ENCODE results near the gene CADM1.

CADM1 gene

GRCh38 chr11:115276191-115276590 is 228.0 kb downstream of the CADM1 start:
- TF ChIP-seq CTCF (IDR thresholded peaks at IDR 0.05; ENCODE audit: low read depth, low read length, missing control alignments), result no peak
- no peak for DNase-seq (ENCODE audit: low read depth)
- no peak overlapping the region for H3K4me3 ChIP-seq (ENCODE audit: low read depth, low read length)
- in situ Hi-C loops (cut with HindIII; ENCODE audit: low sequenced_read_pairs), result no loop called here

GRCh38 chr11:115275045-115275444 is 229.2 kb downstream of the CADM1 start:
- in situ Hi-C loops (cut with HindIII; ENCODE audit: low sequenced_read_pairs), result no loop called here
- DNase-seq (ENCODE audit: low read depth), result no peak
- TF ChIP-seq CTCF (IDR thresholded peaks at IDR 0.05; ENCODE audit: low read depth, low read length, missing control alignments), result no peak
- no peak overlapping the region for H3K4me3 ChIP-seq (ENCODE audit: low read depth, low read length)

- in situ Hi-C loops (cut with HindIII; ENCODE audit: low sequenced_read_pairs), result no loop called here
- no peak for TF ChIP-seq CTCF (IDR thresholded peaks at IDR 0.05; ENCODE audit: low read depth, low read length, missing control alignments)
- DNase-seq (ENCODE audit: low read depth), result no peak
- H3K4me3 ChIP-seq (ENCODE audit: low read depth, low read length), result no peak overlapping the region
These were observed 231.3 kb downstream of the CADM1 start for GRCh38 chr11:115272925-115273324.

GRCh38 chr11:115271643-115272042 is 232.6 kb downstream of the CADM1 start:
- no peak for DNase-seq (ENCODE audit: low read depth)
- TF ChIP-seq CTCF (IDR thresholded peaks at IDR 0.05; ENCODE audit: low read depth, low read length, missing control alignments), result no peak
- in situ Hi-C loops (cut with HindIII; ENCODE audit: low sequenced_read_pairs), result no loop called here
- no peak overlapping the region for H3K4me3 ChIP-seq (ENCODE audit: low read depth, low read length)

- no peak for TF ChIP-seq CTCF (IDR thresholded peaks at IDR 0.05; ENCODE audit: low read depth, low read length, missing control alignments)
- DNase-seq (ENCODE audit: low read depth), result no peak
- H3K4me3 ChIP-seq (ENCODE audit: low read depth, low read length), result no peak overlapping the region
- in situ Hi-C loops (cut with HindIII; ENCODE audit: low sequenced_read_pairs), result no loop called here
These were observed 234.8 kb downstream of the CADM1 start for GRCh38 chr11:115269191-115269950.

GRCh38 chr11:115267871-115268270 is 236.3 kb downstream of the CADM1 start:
- in situ Hi-C loops (cut with HindIII; ENCODE audit: low sequenced_read_pairs), result no loop called here
- no peak for TF ChIP-seq CTCF (IDR thresholded peaks at IDR 0.05; ENCODE audit: low read depth, low read length, missing control alignments)
- no peak for DNase-seq (ENCODE audit: low read depth)
- H3K4me3 ChIP-seq (ENCODE audit: low read depth, low read length), result no peak overlapping the region

All from astrocyte of the cerebellum (primary cell).